AG08396 (cell line): ENCODE data around the gene CNNM2.

Experiments
- DNase-seq: peaks from one replicate; pipeline ENCODE4 v3.0.0; 2012; ENCODE audit warnings: low spot score, mixed read lengths

The CNNM2 gene

DNA sequence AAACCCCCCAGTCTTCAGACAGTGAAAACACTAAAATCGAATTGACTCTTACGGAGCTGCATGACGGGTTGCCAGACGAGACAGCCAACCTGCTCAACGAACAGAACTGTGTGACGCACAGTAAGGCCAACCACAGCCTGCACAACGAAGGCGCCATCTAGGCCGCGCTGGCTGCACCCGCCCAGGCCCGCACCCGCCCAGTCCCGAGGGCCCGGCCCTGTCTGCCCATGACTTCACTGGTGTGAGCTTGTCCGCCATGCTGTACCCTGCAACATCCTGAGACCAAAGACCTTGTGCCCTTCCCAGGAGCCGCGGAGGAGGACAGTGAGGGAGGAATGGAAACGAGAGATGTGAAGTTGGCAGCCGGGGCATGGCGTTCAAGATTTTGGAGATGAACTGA, 158.9 kb downstream of the CNNM2 start:
- DNase-seq = no peak

DNA sequence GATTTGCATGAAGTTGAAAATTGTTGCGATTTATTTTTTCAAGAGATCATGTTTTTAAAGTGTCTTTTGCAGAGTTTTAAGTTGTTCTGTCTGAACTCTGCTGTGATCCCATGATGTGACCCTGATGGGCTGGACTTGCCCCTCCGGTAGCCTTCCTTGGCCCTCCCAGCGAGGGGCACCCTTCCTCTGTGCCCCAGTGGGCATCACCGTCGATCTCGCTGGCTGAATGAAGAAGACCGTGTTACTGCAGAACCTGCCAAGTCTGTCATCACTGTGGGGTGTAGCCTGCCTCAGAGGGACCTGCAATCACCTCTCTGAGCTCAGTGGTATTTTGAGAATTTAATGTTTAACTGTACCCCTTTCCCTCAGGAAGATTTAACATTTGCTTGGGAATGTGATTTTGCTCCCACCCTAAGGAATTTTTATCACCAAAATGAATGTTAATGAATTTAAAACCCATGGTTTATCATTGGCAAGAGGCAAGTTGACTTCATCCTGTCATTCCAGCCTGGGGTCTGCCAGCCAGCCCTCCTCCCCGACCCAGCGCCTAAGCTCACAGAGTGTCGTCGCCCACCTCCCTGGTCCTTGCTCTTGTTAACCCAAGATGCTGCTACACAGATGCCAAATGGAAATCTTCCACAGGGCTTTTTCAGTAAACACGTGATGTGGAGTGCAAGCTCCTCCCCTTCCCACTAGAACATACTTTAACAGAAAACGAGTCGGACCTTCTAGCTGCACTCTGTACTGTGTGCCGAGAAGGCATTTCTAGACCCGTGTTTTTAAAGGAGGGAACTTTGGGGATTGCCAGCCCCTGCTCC, 159.6 kb downstream of the CNNM2 start:
- DNase-seq = no peak

DNA sequence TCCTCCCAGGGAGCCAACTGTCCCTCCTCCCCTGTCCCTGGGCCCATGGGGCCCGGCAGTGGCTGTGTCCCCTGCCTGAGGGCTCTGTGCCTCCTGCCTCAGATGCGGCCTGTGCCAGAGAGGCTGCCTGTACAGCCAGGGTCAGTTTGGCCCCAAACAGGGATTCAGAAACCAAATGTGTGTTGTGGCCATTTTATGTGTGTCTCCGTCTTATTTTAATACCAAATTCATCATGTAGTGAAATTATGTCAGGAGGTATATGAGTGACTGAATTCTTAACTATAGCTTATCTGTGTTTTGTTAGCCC, 160.2 kb downstream of the CNNM2 start:
- no peak for DNase-seq

DNA sequence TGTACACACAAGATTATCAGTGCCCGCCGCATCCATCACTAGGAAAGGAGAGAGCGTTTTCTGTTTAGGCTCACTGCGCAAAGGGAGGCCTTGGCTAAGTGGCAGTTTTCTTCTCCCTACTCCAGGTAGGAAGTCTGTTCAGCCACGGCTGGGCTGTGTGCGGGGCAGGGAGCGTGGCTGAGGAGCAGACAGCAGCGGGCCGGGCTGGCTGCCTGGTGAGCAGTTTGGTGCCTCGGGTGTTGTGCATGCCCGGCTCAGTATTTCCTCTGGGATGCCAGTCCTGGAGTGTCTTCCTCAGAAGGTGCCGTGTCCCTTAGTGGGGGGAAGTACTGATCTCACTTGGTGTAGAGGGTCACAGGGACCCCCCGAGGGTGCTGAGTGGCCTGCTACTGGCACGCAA, 160.6 kb downstream of the CNNM2 start:
- no peak for DNase-seq

DNA sequence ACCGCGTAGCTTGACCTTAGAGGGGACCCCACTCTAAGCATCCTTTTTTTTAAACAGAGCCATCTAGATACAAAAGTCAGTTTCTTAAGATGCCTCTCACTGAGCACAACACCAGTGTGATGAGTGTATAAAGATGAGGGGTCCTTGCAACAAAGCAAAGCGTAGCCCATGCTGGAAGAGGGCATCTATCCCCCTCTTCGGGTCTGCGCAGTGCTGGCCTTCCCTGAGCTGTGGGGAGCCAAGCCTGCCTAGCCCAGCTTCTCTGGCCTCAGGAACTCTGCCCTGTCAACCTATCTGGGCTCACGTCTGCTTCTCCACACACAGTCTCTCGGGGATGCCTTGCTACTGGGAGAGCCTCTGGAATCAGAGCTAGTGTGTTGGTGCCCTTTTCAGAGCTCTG, 161.0 kb downstream of the CNNM2 start:
- no peak for DNase-seq

DNA sequence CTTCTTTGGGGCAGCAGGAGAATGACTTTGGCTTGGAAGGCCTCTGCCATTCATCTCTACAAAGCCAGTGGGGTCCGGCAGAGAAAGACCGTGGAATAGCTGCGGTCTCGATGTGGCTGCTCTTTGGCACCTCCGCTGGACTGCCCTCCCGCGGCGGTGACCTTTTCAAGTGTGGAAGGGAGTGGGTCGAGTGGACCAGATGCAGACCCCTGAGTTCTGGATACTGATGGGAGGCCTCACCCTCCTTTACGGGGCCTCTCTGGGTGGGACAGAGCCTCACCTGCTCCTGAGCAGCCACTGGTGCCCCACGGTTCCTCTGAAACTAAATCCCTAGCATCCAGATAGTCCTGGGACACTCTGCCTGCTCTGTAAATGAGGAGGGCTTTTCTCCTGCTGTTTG, 161.9 kb downstream of the CNNM2 start:
- DNase-seq = no peak

DNA sequence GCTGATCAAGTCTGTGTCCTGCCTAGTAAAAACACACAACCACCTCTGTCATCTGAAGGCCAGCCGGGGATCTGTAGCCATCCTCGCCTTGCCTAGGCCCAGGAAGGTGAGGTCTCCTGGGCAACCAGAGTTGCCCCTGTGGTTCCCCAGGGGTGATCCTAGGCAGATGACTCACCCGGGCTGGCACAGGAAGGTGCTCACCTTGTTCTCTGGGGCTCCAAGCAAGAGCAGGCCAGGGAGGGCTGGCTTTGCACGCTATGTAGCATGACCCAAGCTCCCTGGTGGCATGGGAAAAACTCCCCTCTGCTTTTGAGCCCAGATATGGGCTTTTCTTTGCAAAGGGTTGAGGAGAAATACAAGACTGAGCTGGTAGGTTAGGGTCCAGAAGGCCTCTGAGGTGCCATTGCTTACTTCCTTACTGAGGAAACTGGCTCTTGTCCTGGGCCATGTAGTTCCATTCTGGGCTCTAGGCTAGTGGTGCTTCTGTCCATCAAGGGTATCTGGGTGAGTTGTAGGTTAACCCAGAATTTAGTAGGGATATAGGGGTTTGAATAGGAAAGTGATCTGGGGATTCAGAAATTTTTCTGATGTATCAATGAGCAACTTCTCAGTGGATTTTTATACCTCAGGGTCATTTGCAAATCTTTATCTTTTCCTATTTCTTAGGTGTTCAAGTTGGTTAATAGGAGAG, 162.9 kb downstream of the CNNM2 start:
- no peak for DNase-seq

DNA sequence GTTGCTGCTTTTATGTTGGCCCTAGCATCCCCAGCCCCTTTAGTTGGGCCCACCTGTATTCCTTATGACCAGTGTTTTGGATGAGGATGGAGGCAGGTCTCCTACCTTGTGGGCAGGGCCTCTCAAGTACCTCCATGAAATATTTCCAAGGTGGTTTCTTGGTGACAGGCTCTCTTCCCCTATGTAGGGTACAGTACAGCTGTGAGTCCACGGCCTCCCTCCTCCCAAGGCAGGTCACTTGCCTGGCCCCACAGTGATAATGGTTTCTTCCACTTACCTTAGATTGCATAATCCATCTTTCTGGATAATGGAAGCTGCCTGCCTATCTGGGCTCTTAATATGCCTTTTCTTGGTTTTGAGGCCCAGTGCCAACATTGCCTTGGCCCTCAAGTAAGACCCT, 164.6 kb downstream of the CNNM2 start:
- no peak for DNase-seq

DNA sequence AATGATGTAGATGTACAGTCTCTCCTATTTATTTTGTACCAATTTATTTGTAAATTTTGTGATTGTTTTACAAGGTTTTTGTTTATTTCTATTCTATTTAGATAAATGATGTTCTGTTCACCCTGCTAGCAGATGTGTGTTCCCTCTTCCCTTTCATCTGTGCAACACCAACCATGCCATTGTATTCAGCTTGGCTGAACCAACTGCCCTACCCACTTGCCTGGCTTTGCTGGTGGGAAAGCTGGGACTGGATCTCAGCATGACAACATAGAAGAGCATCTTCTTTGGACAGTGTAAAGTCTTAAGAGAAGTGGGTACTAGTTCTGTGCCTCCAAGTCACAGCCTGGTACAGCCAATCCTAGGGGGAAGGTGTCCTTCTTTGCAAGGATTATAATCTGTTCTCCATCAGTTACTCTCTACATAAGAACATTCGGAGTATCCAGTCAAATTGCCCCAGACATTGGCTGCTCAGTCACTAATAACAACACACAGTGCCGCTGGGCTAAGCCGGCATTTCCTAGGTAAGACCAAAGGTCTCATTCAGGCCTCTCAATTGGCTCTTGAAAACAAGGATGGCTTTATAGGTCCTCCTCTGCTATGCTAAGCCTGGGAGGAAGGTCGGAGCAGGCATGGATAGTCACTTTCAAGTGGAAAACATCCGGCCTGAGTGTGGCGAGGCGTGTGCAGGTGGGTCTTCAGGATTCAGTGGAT, 165.3 kb downstream of the CNNM2 start:
- DNase-seq = no peak

DNA sequence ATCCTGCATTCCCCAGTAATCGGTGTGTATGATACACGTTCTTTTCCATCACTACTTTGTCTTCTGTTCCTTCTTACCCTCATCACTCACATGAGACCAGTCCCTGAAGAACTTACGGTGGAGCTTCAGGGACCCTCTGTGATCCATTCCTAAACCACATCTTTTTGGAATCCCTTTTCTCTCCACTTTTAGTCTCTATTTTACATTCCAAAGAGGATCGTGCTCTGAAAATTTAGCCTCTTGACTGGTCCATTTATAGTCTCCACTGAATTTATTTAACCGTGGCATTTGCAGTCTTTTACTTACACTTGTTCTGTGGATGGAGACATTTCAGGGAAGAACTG, 165.9 kb downstream of the CNNM2 start:
- no peak for DNase-seq

DNA sequence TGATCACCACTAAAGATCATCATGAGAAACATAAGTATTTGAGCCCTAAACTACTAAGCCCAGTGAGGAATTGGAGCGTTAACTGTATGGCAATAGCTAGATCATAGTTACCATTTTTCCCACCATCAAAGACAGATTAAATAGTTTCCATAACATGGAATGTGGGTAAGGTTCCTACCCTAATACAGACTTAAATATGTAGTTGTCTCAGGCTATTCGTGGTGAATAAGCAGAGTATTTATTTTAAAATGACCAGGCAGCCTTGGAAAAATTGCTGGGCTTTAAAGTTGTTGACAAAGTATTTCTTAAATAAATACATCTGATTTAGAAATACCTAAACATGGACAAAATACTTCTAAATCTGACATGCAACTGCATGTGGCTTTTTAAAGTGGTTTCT, 168.2 kb downstream of the CNNM2 start:
- no peak for DNase-seq

DNA sequence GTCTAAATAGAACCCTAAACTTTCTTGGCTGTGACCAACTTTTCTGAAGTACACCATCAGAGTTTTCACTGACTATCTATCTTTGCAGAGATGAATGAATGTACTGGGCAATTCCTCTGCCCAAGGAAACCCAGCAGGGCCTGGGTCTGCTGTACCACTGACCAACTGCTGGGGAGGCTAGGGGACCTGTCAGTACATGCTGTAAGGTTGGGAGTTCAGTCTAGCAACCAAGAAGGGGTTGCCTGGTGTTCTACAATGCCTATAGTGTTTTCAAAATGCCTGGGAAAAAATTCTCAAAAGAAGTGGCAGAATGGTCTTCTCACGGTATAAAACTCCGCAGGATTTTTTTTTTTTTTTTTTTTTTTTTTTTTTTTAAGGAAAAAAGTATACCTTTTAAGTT, 168.7 kb downstream of the CNNM2 start:
- no peak for DNase-seq

DNA sequence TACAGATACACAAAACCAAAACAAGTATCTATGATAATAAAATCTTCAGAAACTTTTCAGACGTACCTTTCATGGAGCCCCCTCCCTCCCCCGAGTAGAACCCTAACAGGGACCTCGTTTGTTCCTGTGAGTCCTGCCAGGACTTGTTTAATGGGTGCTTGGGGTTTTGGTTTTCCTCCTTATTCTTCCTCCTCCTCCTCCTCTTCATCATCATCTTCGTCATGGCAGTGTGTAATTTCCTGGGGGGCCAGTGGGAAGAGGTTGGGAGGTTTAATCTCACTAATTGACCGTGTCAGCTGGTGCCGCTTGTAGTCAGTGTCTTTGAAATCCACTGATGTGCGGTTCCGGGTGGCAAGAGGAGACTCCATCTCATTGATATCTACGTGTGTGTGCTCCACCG, 171.4 kb downstream of the CNNM2 start:
- no peak for DNase-seq

DNA sequence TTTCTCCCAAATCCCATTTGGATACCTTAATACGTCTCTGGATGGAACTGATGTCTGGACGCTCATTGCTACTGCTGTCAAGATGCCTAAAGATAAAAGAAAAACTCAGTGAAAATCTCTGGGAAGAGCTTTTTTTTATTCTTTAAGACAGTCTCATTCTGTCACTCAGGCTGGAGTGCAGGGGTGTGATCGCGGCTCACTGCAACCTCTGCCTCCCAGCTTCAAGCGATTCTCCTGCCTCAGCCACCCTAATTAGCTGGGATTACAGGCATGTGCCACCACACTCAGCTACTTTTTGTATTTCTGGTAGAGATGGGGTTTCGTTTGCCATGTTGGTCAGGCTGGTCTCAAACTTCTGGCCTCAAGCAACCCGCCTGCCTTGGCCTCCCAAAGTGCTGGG, 172.8 kb downstream of the CNNM2 start:
- DNase-seq = no peak

DNA sequence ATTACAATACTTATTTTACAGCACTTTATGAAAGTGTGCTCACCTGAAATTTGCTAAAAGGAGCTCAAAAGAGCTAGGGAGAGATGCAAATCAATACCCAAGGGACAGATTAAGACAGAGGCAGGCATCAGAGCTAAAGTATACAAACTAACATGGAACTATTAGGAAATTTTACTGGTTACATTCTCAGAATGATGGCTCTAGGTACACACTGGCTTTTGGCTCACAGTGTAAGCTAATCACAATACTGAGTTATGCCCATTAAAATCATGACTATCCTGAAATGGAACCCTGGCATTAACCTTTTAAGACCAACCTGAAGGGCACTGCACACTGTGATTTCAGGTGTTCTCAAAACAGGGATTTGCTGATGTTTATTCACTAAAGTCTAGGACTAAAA, 176.9 kb downstream of the CNNM2 start:
- no peak for DNase-seq

DNA sequence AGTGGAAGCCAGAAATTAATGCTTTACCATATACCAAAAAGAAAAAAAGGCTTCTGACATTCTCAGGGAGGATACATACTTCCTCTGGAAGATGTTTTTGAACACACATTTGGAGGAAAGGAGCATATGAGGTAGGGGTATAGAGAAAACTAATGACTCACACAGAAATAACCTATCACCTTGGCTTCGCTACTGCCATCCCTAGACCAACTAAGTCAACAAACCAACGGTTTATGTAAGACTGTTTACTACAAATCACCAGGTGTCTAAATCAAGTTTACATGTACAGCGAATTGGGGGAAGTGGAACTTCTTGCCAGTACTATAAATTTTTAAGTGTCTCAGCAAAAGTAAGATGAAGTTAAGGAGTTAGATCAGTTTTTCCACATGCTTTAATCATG, 178.0 kb downstream of the CNNM2 start:
- DNase-seq = no peak

DNA sequence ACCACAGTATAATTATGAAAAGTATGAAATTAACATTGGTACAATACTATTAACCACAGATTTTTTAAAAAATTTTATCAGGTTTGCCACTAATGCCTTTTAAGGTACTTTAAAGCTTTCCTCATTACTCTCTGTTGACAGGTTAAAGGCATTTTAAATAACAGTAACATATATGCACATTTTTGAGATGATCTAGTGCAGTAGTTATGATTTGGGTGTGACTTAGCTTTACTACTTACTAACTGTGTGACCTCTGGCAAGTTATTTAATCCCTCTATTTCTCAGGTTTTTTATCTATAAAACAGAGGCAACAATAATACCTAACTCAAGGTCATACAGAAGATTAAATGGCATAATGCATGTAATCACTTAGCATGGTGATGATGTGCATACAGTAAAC, 180.1 kb downstream of the CNNM2 start:
- no peak for DNase-seq

DNA sequence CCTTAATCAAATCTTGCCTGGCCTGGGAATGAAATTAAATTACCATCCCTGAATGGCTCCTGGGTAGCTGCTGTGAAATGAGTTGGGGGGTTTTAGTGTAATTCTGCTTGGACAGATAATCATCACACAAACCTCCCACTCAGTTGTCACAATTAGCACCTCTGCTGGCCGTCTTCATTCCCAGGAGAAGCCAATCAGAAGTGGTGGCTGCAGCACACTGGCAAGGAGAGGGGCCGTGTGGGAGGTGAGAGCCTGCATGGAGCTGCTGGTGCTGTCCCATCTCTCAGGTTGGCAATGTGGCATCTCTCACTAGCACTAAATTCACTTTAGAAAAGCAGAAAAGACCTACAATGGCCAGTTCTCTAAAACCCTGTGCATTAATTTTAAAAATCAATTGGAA, 182.5 kb downstream of the CNNM2 start:
- no peak for DNase-seq

DNA sequence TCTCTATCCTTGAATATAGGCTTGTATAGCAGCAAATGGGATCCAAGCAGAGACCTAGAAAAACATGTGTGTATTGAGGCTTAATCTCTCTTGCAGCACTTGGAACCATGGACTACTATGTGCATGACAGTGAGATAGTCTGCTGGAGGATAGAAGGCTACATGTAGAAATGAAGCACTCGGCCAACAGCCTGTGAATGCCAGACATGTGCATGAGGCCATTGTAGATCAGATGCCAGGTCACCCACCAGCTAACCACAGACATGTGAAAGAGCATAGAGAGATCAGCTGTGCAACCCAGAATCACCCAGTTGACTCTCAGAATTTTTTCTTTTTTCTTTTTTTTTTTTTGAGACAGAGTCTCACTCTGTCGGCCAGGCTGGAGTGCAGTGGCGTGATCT, 184.1 kb downstream of the CNNM2 start:
- no peak for DNase-seq

DNA sequence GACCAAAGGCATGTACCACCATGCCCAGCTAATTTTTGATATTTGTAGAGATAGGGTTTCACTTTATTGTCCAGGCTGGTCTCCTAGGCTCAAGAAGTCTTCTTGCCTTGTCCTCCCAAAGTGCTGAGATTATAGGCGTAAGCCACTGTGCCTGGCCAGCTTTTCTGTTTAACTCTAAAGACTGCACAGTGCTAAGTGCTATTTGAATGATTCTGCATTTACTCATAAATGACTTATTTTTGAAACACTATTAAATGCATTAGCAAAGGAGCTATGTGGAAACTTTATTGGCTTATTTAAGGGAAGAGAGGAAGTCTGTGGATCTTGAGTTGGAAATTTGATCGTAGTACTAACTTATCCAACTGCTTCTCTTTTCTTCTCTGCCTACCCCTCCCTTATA, 185.9 kb downstream of the CNNM2 start:
- no peak for DNase-seq

DNA sequence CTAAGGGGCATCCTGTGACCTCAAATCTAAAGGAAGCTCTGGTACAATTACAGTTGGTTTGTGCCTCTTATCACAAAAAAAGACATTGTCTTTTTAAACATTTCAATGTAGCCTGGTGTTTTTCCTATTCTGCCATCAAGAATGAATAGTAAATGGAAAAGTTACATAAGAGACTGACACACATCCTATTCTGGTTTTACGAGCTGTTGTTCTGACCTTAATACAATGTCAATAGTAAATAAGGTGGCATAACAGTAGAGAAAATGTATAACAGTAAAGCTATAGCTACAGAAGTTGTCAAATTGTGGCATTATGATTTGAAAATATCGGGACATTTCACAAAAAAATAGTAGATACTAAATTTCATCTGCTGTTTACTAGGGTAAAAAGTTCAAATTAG, 186.6 kb downstream of the CNNM2 start:
- DNase-seq = no peak

DNA sequence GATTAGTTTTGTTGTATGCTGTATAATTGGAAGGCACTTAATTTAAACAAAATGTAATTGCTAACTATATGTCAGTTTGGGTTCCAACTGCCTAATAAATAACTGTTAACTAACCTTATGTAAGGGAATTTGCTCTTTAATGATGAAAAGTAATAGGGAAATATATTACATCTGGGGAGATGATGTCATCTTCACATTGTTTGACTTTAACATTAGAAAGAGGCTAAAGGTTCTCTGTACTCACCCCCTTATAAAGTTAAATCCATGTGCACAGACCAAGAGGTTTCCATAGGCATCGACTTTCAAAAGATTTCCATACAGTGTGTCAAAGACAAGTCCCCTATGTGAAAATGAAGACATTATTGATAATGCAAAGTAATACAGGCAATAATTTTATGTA, 187.4 kb downstream of the CNNM2 start:
- DNase-seq = no peak

DNA sequence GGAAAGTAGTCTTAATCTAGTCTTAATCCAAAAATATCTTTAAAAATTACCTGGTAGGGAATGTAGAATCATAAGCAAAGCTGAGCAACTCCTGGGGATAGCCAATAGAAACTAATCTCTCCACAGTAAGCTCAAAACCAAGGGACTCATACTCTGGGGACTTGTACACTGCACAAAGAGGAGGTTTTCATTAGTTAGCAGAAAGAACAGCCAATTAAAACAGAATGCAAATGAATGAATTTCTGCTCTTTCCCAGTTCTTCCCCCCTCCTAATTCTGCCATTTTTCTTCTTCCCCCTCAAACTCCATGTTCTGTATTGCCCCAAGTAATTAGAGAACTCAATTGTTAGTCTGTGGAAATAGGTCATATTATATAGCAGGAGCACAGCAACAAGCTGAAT, 188.4 kb downstream of the CNNM2 start:
- DNase-seq = no peak

DNA sequence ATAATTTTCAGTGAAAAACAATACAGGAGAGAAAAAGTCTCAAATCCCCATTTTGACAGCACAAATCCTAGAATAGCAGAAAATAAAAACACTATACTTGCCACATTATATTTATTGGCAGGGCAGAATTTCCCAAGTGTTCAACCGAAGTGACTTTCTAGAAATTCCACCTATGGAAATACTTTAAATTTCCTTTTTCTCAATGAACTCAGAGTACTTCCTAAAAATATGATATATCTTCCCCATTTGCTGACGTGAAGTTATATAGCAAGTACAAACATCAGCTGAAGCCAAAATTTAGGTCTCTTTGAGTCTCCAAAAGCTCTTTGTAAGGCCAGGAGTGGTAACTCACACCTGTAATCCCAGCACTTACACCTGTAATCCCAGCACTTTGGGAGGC, 191.7 kb downstream of the CNNM2 start:
- DNase-seq = no peak
